ENCODE results near the gene SCGB3A2. TPM values are rescaled to one million over a fixed set of nuclear protein-coding genes. Genes with fewer than 3 reads are reported as not detected.

Gene SCGB3A2, protein sequence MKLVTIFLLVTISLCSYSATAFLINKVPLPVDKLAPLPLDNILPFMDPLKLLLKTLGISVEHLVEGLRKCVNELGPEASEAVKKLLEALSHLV
- not detected in 2 replicates for total RNA-seq

DNA sequence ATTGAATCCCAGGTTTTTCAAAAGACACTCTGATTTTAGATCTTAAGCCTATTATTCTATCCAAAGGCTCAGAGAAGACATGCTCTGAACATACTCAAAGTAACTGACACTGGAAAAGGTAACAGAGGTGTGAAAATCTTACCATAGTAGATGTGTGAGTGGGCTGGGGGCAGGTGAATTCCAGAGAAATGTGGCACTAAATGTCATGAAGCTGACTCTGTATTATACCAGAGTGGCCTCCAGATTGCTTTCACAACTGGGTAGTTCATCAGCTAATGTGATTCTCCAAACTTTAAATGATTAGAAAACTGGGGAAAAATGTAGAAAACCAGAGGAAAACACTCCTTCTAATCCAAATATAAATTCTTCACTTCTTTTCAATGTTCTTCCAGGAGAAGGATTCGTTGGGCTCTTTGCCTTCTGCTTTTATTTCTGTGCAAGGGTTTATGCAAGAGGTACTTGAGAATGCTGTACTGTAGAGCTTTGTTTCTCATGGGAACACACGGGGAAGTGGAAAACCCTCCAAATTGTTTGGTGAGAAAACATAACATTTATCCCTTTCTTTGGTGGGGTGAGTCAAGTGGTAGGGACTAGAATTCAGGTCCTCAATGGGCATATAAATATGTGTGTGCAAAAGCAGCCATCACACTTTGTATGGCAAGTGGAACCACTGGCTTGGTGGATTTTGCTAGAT lies at the start of gene SCGB3A2:
Gene SCGB3A2 (plus strand): TSS at position 646 of the 694 bp plus-strand sequence. CDS start 93 bp downstream, outside the sequence.
- intact Hi-C loops (cut with micrococcal nuclease): no loop called here
- H3K27ac Mint-ChIP-seq: no peak within 1 kb of the TSS
- H3K4me1 Mint-ChIP-seq (ENCODE audit: low read depth): no peaks in the 10 kb centered on the region
- no peak within 1 kb of the TSS for H3K4me3 Mint-ChIP-seq (ENCODE audit: low read depth)
- DNase-seq (ENCODE audit: low spot score): no peak
- H3K27me3 Mint-ChIP-seq (ENCODE audit: low read depth): no peaks in the 10 kb centered on the region
- H3K9me3 Mint-ChIP-seq: no peaks in the 10 kb centered on the region
- no peaks in the 10 kb centered on the region for H3K36me3 Mint-ChIP-seq (ENCODE audit: low read depth)

DNA sequence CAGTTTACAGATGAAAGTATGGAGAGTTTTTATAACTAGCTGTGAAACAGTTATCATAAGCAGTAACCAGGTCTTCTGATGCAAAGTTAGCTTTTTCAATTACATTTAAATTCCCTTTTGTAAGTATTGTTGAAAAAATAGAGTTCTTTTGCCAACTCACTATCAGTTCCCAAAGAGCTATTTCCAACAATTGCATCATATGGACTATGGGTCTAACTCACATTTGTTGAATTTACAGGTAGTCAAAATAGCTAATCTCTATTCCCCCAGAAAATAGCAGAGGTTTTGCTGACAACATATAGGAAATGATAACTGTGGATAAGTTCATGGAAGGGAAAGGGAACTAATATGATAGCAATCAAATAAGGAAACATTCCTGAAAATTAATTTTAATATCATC lies 48.5 kb upstream of the SCGB3A2 start:
- no peak for DNase-seq (ENCODE audit: low spot score)
- H3K9me3 Mint-ChIP-seq: no peaks in the 10 kb centered on the region
- H3K4me3 Mint-ChIP-seq (ENCODE audit: low read depth): no peak overlapping the region
- no peak overlapping the region for H3K27ac Mint-ChIP-seq
- H3K4me1 Mint-ChIP-seq (ENCODE audit: low read depth): no peaks in the 10 kb centered on the region
- H3K27me3 Mint-ChIP-seq (ENCODE audit: low read depth): peaks cover 25% of the 10 kb centered on the region
- intact Hi-C loops (cut with micrococcal nuclease): no loop called here
- no peaks in the 10 kb centered on the region for H3K36me3 Mint-ChIP-seq (ENCODE audit: low read depth)

DNA sequence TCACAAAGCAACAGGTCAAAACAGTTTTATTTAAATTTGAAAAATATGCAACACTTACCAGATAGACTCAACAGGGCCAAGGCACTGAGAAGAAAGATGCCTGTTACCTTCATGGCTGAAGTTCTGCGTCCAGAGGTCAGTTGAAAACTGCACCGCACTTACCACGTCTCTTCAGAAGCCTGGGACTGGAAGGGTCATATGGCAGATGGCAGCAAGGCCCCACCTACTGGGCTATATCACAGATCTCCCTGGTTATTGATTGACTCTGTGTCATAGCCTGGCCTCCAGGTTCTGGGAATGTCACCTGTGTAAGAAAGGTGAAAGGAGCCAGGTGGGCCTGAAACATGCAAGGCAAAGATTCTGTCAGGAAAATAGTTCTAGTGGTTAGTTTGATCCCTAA lies 47.0 kb upstream of the SCGB3A2 start, which contains the start of gene SPINK1:
Gene SPINK1 (minus strand): TSS at position 207 of the 400 bp plus-strand sequence. CDS start 94 bp downstream, at position 113.
- intact Hi-C loops (cut with micrococcal nuclease): no loop called here
- Mint-ChIP-seq H3K27me3 (ENCODE audit: low read depth) (peaks cover 25% of the 10 kb centered on the region), H3K9me3 (no peaks in the 10 kb centered on the region), H3K27ac (no peak within 1 kb of the TSS), H3K4me3 (ENCODE audit: low read depth) (no peak within 1 kb of the TSS), H3K4me1 (ENCODE audit: low read depth) (no peaks in the 10 kb centered on the region), H3K36me3 (ENCODE audit: low read depth) (no peaks in the 10 kb centered on the region)
- no peak for DNase-seq (ENCODE audit: low spot score)

DNA sequence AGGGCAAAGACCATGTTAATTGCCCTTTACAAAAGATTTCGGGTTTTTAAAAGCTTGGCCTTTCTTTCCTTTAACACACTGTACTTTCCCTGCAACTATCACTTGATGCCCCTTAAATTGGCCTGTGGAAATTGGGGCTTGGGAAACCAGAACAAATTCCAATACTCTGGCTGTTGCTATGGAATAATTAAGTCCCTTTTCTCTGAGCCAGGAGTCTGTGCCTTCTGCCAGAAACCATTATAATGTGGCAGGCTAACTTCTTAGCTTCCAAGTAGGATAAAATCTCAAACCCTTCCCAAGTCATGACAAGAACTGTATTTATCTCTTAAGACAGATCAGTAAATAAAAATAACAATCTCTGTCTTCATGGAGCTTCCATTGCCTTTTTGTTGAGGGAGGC lies 46.0 kb upstream of the SCGB3A2 start:
- no peak for DNase-seq (ENCODE audit: low spot score)
- Mint-ChIP-seq H3K36me3 (ENCODE audit: low read depth) (no peaks in the 10 kb centered on the region), H3K4me1 (ENCODE audit: low read depth) (no peaks in the 10 kb centered on the region), H3K4me3 (ENCODE audit: low read depth) (no peak overlapping the region), H3K27ac (no peak overlapping the region), H3K27me3 (ENCODE audit: low read depth) (peaks cover 22% of the 10 kb centered on the region), H3K9me3 (no peaks in the 10 kb centered on the region)
- intact Hi-C loops (cut with micrococcal nuclease): no loop called here

DNA sequence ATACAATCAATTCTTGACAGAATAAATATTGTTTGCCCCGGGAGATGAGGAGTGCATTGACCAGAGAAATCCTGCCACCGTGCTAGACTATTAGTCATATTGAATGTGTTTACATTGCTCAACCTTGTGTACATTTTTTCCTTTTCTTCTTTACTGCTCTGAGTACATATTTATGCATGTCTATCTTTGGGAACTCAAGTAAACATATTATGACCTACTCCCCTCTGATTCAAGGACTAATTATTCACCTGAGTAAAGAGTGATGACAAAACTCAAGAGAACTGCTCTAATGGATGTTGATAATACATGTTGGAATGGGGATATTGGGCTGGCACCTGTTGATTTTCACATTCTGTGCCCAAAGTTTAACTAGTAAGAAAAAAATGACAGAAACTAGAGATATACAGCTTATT lies 43.1 kb upstream of the SCGB3A2 start:
- Mint-ChIP-seq H3K27ac (no peak overlapping the region), H3K27me3 (ENCODE audit: low read depth) (peaks cover 10% of the 10 kb centered on the region), H3K4me3 (ENCODE audit: low read depth) (no peak overlapping the region), H3K9me3 (no peaks in the 10 kb centered on the region), H3K4me1 (ENCODE audit: low read depth) (no peaks in the 10 kb centered on the region), H3K36me3 (ENCODE audit: low read depth) (no peaks in the 10 kb centered on the region)
- intact Hi-C loops (cut with micrococcal nuclease): no loop called here
- DNase-seq (ENCODE audit: low spot score): no peak

DNA sequence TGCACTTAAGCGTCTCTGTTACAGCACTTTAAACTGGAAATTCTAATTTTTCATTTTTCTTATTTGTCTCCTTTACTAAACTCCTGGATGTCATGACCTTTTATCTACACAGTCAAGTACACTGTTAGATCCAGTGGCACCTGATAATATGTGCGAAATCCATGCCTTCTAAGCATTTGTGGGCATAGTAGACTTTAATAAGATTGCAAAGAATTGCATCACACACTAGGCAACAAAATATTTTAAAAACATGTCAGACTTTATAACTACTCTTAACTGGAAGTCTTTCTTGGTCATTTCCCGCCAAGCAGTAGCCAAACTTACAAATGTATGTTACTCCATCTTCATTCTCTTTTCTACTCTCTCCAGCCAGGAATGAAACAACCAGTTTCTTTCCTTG lies 42.1 kb upstream of the SCGB3A2 start:
- no peaks in the 10 kb centered on the region for H3K36me3 Mint-ChIP-seq (ENCODE audit: low read depth)
- no peak overlapping the region for H3K4me3 Mint-ChIP-seq (ENCODE audit: low read depth)
- H3K9me3 Mint-ChIP-seq: no peaks in the 10 kb centered on the region
- H3K27me3 Mint-ChIP-seq (ENCODE audit: low read depth): peaks cover 9% of the 10 kb centered on the region
- intact Hi-C loops (cut with micrococcal nuclease): no loop called here
- DNase-seq (ENCODE audit: low spot score): no peak
- H3K4me1 Mint-ChIP-seq (ENCODE audit: low read depth): no peaks in the 10 kb centered on the region
- H3K27ac Mint-ChIP-seq: no peak overlapping the region

DNA sequence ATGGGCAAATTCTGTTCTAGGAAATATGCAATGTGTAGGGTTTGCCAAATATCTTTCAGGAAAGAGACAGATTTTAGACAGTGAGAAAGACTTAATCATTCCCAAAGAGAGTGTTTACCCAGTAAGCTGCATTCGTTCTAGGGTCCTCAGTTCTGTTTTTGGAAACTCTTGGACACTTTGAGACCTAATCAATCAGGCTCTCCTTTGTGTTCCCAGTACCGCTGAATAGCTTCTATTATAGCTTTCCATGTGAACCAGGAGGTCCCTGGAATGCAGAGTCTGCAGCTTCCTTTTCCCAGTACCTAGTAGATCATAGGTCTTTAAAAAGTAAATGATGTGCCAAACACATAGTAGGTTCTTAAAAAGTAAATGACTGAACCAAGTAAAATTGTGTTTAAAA lies 35.6 kb upstream of the SCGB3A2 start:
- Mint-ChIP-seq H3K36me3 (ENCODE audit: low read depth) (no peaks in the 10 kb centered on the region), H3K27me3 (ENCODE audit: low read depth) (peaks cover 10% of the 10 kb centered on the region), H3K4me1 (ENCODE audit: low read depth) (no peaks in the 10 kb centered on the region), H3K27ac (no peak overlapping the region), H3K9me3 (no peaks in the 10 kb centered on the region), H3K4me3 (ENCODE audit: low read depth) (no peak overlapping the region)
- intact Hi-C loops (cut with micrococcal nuclease): no loop called here
- DNase-seq (ENCODE audit: low spot score): no peak

DNA sequence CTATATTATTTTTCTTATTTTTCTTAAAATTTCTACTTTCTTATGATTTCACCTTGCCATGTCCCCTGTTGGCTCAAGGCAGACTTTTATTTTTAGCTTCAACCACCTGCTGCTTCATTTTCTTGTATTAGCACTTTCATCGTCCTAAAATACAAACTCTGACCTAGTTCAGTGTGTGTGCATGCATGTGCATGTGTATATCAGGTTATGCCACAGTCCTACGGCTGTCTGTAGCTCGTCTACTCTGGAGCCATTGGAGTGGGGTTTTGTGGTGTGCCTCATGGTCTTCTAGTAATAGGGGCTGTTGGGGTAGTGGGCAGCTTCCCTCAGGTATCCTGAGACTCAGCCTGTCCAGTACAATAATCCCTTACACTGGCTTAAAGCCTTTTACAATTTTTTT lies 33.7 kb upstream of the SCGB3A2 start:
- no peak for DNase-seq (ENCODE audit: low spot score)
- Mint-ChIP-seq H3K4me1 (ENCODE audit: low read depth) (no peaks in the 10 kb centered on the region), H3K4me3 (ENCODE audit: low read depth) (no peak overlapping the region), H3K27ac (no peak overlapping the region), H3K27me3 (ENCODE audit: low read depth) (peaks cover 10% of the 10 kb centered on the region), H3K9me3 (no peaks in the 10 kb centered on the region), H3K36me3 (ENCODE audit: low read depth) (no peaks in the 10 kb centered on the region)
- intact Hi-C loops (cut with micrococcal nuclease): no loop called here

DNA sequence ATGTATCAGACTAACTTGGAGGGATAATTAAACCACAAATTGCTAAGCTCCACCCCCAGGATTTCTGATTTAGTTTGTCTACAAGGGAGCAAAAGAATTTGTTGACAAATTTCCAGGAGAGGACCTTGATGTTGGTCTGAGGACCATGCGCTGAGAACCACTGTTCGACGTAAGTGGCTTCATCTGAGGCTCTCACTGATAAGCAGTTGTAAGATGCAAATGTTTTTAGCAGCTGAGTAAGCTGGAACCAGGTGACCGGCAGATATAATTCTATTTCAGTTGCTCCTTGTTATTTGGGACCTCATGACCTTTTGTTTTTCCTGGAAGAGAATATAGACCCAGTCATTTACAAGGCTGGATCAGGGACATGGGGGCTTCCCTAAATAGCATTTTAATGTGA lies 32.9 kb upstream of the SCGB3A2 start:
- Mint-ChIP-seq H3K4me3 (ENCODE audit: low read depth) (no peak overlapping the region), H3K27ac (no peak overlapping the region), H3K4me1 (ENCODE audit: low read depth) (no peaks in the 10 kb centered on the region), H3K27me3 (ENCODE audit: low read depth) (peaks cover 10% of the 10 kb centered on the region), H3K9me3 (no peaks in the 10 kb centered on the region), H3K36me3 (ENCODE audit: low read depth) (no peaks in the 10 kb centered on the region)
- intact Hi-C loops (cut with micrococcal nuclease): no loop called here
- no peak for DNase-seq (ENCODE audit: low spot score)

DNA sequence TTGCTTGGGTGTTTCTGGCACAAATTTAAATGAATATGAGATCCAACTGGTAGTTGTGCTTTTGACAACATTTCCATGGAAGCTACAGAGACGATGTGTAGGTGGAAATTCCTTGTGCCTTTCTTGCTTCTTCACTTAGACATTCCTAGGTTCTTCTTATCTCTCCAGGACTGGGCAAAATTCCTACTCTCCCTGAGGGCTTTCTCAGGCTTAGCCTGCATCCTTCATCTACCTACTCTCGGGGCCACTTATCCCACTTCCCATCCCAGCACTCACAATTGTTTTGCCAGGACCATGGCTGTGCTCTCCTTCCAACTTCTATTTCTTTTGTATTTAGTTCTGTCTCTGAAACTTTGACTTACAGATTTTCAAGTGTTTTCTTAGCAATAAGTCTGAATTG lies 29.3 kb upstream of the SCGB3A2 start:
- Mint-ChIP-seq H3K27me3 (ENCODE audit: low read depth) (peaks cover 10% of the 10 kb centered on the region), H3K4me3 (ENCODE audit: low read depth) (no peak overlapping the region), H3K4me1 (ENCODE audit: low read depth) (no peaks in the 10 kb centered on the region), H3K36me3 (ENCODE audit: low read depth) (no peaks in the 10 kb centered on the region), H3K9me3 (no peaks in the 10 kb centered on the region), H3K27ac (no peak overlapping the region)
- intact Hi-C loops (cut with micrococcal nuclease): no loop called here
- DNase-seq (ENCODE audit: low spot score): no peak

DNA sequence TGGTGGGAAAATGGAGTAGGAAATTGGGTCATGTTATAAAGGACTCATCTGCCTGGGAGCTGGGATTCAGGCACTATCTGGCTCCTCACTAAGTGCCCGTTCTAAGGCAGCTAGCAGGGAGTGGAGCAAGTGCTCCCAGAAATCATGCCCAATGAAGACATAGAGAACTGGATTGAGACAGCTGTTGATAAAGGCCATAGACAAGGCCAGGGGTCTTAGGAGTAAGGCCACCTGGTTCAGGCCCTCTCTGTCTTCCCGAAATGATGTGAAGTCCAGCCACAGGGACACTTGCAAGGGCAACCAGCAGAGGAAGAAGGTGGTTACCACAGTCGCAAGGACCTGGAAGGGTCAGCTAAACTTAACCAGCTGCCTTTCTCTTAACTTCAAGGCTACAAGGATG lies 26.9 kb upstream of the SCGB3A2 start:
- no peaks in the 10 kb centered on the region for H3K36me3 Mint-ChIP-seq (ENCODE audit: low read depth)
- H3K4me1 Mint-ChIP-seq (ENCODE audit: low read depth): no peaks in the 10 kb centered on the region
- H3K9me3 Mint-ChIP-seq: no peaks in the 10 kb centered on the region
- intact Hi-C loops (cut with micrococcal nuclease): no loop called here
- no peak overlapping the region for H3K4me3 Mint-ChIP-seq (ENCODE audit: low read depth)
- no peak overlapping the region for H3K27ac Mint-ChIP-seq
- DNase-seq (ENCODE audit: low spot score): no peak
- peaks cover 8% of the 10 kb centered on the region for H3K27me3 Mint-ChIP-seq (ENCODE audit: low read depth)

DNA sequence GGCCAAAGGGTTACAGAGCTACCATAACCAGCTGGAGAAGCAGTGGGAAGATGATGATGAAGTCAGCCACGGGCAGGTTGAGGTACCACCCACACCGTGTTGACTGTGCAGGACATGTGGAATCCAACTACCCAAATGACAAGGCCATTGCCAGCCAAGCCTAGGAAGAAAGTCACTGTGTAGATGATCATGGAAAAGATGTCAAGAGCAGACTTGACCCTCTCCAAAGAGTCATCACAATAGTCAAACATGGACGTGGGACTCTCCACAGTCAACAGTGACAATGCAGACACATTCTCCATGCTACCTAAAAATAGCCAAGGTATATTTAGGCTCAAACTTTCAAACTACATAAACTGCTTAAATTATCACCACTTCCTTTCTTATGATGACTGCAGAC lies 26.1 kb upstream of the SCGB3A2 start:
- H3K27me3 Mint-ChIP-seq (ENCODE audit: low read depth): peaks cover 8% of the 10 kb centered on the region
- intact Hi-C loops (cut with micrococcal nuclease): no loop called here
- H3K4me1 Mint-ChIP-seq (ENCODE audit: low read depth): no peaks in the 10 kb centered on the region
- H3K36me3 Mint-ChIP-seq (ENCODE audit: low read depth): no peaks in the 10 kb centered on the region
- H3K27ac Mint-ChIP-seq: no peak overlapping the region
- DNase-seq (ENCODE audit: low spot score): no peak
- no peaks in the 10 kb centered on the region for H3K9me3 Mint-ChIP-seq
- no peak overlapping the region for H3K4me3 Mint-ChIP-seq (ENCODE audit: low read depth)

DNA sequence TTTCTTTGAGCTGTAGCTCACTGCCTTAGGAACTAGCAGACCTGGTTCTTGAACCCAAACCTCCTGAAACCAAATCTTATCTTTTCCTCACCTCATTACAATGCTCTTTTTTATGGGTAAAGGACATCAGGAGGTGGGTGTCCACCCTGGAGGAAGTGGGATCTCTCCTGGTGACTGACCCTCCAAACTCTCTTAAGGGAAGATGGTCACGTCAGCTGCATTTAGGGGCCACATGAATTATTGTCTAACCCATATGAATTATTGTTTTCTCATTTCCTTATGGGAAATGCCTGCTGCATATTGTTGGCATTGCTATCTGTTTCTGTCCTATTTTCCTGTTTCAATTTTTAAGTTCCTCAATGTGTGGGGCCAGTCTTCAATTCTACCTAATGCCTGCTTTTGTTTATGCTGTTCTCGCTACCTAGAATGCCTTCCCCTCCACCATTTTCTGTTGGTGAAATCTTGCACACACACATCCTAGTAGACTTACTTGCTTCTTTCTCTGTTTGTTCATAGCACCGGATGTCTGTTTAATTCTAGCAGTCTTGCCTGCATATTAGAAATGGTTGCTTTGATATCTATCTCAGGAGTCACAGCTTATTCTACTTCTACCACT lies 25.0 kb upstream of the SCGB3A2 start:
- H3K27me3 Mint-ChIP-seq (ENCODE audit: low read depth): peaks cover 9% of the 10 kb centered on the region
- intact Hi-C loops (cut with micrococcal nuclease): no loop called here
- DNase-seq (ENCODE audit: low spot score): no peak
- H3K9me3 Mint-ChIP-seq: no peaks in the 10 kb centered on the region
- H3K36me3 Mint-ChIP-seq (ENCODE audit: low read depth): no peaks in the 10 kb centered on the region
- no peak overlapping the region for H3K4me3 Mint-ChIP-seq (ENCODE audit: low read depth)
- peaks cover 1% of the 10 kb centered on the region for H3K4me1 Mint-ChIP-seq (ENCODE audit: low read depth)
- H3K27ac Mint-ChIP-seq: no peak overlapping the region

Measured in activated T-helper 2 cell treated with anti-CD3 and anti-CD28 coated beads, Interferon-gamma antibody, Interleukin-2, Interleukin-4, amounts not matched to agents 10 μg/mL and 5 μg/mL and 100 μg/mL, durations not matched to agents 14 hours and 24 hours and 36 hours (primary cell).